GM12878 (cell line): ENCODE data around the gene USP15.

Experiments used
- CEBPB ChIP-seq, 2 experiments: fragments of 150-350 bp in 1 of 2; IDR thresholded peaks; 2 replicates each; pipeline ENCODE4 v1.6.1; 2012 to 2014; ENCODE audit warnings: low read depth in 2 of 2, low read length in 2 of 2, borderline replicate concordance in 1 of 2, inconsistent platforms in 1 of 2
- CTCF ChIP-seq, 3 experiments: IDR thresholded peaks in 2 of 3; conservative IDR thresholded peaks in 1 of 3; 2 replicates each; pipeline ENCODE4 v1.5.1; 2011; ENCODE audit warnings: low read depth in 3 of 3, low read length in 3 of 3, mild to moderate bottlenecking in 3 of 3, control low read depth in 2 of 3, moderate library complexity in 2 of 3, inconsistent platforms in 1 of 3, mixed read lengths in 1 of 3; ENCODE audit not compliant: control insufficient read depth in 2 of 3, insufficient read depth in 1 of 3; ENCODE audit errors: extremely low read depth in 1 of 3
- EZH2 ChIP-seq: IDR thresholded peaks from 2 replicates; pipeline ENCODE4 v1.6.1; 2012; ENCODE audit warnings: low read depth, mild to moderate bottlenecking, control low read depth, inconsistent platforms, low read length, borderline replicate concordance; ENCODE audit not compliant: control insufficient read depth
- MAX ChIP-seq: IDR thresholded peaks from 2 replicates; pipeline ENCODE4 v1.6.1; 2012; ENCODE audit warnings: low read depth, low read length, improper control_type of control experiment
- NBN ChIP-seq: fragments of 450-650 bp; IDR thresholded peaks from 2 replicates; pipeline ENCODE4 v1.6.1; 2016
- NFIC ChIP-seq: IDR thresholded peaks from 2 replicates; pipeline ENCODE4 v1.6.1; 2012; ENCODE audit warnings: low read depth, mild to moderate bottlenecking, inconsistent platforms, low read length, moderate library complexity
- POLR2A ChIP-seq: IDR thresholded peaks from 2 replicates; pipeline ENCODE4 v1.6.1; 2011; ENCODE audit warnings: low read depth, mild to moderate bottlenecking, low read length
- STAT1 ChIP-seq: fragments of 450-650 bp; conservative IDR thresholded peaks from 2 replicates; pipeline ENCODE4 v1.6.1; 2014; ENCODE audit warnings: antibody characterized with exemption, mild to moderate bottlenecking
- TCF7 ChIP-seq: IDR thresholded peaks from 2 replicates; pipeline ENCODE4 v1.6.1; 2014; ENCODE audit warnings: antibody characterized with exemption, borderline replicate concordance
- ZNF24 ChIP-seq: fragments of 450-650 bp; IDR thresholded peaks from 2 replicates; pipeline ENCODE4 v1.6.1; 2017; ENCODE audit warnings: antibody characterized with exemption, mild to moderate bottlenecking

GRCh38 chr12:62270384-62270783 lies 10.2 kb downstream of the USP15 start:
- TF ChIP-seq CTCF (IDR thresholded peaks at IDR 0.05 in 2 of 3, conservative IDR thresholded peaks at IDR 0.05 in 1 of 3; ENCODE audit: control insufficient read depth in 2 of 3, extremely low read depth in 1 of 3, insufficient read depth in 1 of 3, low read depth in 3 of 3, low read length in 3 of 3) (no peak), CEBPB (IDR thresholded peaks at IDR 0.05; ENCODE audit: borderline replicate concordance in 1 of 2, low read depth in 2 of 2, low read length in 2 of 2) (no peak), MAX (no peak), EZH2 (no peak), TCF7 (no peak), NBN (no peak), ZNF24 (no peak), NFIC (no peak), STAT1 (no peak), POLR2A (no peak)
